HuH-7.5 (cell line): ENCODE measurements around the gene MEF2B.
"Not testable (repeated sequence)": the region's sequence is repeated elsewhere in the genome, so short reads cannot be mapped to it uniquely, and the experiment has no call there.

ENCODE experiments used
- DNase-seq: peaks from one replicate; pipeline ENCODE4 v3.0.0; 2011; ENCODE audit warnings: low spot score

Gene MEF2B

GRCh38 chr19:19126102-19126501 is 44.0 kb downstream of the MEF2B start:
- DNase-seq: no peak

DNA sequence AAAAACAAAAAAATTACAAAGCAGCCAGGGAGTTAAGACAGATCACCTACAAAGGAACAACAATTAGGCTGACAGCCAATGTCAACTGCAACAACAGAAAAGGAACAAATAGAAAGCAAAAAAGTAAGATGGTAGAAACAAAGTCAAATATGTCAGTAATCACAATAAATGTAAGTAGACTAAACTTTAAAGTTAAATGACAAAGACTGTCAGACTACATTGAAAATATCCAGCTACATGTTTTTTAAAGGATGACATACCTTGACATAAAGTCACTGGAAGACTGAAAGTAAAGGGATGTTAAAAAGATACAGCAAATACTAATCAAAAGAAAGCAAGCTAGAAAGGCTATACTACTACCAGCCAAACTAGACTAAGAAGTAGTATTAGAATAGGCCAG is 46.7 kb downstream of the MEF2B start:
- no peak for DNase-seq

- no peak for DNase-seq
These were observed 47.2 kb downstream of the MEF2B start for GRCh38 chr19:19122902-19123301.

GRCh38 chr19:19121371-19121770 is 48.7 kb downstream of the MEF2B start:
- DNase-seq: no peak

DNA sequence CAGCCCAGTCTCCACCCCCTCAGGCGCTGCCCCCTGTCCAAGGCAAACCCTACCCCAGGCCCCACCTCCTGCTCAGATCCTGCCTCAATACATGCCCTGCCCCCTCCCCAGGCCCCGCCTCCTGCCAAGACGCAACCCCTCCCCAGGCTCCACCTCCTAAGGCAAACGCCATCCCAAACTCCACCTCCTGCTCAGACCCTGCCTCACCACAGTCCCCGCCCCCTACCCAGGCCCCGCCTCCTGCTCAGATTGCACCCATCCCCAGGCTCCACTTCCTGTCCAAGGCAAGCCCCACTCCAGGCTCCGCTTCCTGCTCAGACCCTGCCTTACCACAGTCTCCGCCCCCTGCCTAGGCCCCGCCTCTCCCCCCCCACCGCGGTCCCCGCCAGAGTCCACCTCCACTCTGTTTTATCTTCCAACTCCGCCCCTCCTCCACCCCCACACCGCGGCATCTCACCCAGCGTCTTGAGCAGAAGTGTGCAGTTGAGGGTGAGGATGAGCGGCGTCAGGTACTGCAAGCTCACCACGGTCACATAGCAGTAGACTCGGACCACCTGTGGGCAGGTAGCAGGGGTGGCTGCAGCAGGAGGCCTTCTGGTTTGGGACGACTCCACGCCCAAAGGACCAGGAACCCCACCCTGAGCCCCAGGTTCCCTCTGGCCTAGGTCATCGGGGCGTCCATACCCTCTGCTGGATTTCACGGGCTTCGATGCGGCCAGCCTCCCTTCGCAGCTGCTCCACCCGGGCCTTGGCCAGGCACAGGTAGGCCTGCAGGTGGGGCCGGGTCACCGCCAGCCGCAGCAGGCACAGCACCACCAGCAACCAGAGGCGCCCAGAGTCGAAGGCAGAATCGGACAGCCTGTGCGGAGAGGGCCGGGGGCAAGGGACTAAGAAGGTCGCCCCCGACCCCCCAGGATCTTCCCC is 49.5 kb downstream of the MEF2B start:
- DNase-seq: no peak

DNA sequence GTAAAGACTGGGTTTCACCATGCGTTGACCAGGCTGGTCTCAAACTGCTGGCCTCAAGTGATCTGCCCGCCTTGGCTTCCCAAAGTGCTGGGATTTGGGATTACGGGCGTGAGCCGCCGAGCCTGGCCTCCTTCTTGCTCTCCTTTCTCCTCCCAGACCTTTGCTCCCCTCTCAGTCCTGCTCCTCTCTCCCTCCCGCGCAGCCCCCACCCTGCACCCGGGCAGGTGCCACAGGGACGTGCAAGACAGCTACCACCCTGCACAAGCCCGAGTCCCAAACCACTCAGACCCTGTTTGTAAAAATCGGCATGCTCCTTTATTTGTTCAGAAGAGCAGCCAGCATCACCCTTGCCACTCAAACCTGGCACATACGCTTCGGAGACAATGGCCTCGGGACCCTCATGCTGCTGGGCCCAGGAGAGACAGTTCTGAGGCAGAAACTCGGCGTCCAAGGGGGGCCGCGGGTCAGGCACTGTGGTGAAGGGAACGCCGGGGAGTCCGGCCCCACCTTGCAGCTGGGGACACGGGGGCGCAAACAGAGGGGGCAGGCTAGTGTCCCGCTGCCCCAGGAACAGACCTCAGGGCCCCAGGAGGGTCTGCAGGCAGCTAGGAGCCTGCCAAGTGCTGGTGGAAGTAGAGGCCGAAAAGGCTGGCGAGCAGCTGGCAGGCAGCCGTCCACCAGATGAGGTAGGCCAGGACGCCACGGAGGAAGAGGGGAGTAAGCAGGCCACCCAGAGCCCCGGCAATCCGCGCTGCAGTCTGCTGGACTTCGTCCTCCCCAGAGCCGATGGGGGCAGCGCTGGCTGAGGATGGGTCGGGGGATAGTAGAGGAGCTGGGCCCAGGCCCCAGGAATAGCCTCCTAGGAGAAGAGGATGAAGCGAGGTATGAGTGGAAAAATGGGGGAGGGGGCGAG is 50.5 kb downstream of the MEF2B start:
- DNase-seq: no peak

GRCh38 chr19:19115954-19116353 is 54.1 kb downstream of the MEF2B start:
- DNase-seq: peak; percentile 96

DNA sequence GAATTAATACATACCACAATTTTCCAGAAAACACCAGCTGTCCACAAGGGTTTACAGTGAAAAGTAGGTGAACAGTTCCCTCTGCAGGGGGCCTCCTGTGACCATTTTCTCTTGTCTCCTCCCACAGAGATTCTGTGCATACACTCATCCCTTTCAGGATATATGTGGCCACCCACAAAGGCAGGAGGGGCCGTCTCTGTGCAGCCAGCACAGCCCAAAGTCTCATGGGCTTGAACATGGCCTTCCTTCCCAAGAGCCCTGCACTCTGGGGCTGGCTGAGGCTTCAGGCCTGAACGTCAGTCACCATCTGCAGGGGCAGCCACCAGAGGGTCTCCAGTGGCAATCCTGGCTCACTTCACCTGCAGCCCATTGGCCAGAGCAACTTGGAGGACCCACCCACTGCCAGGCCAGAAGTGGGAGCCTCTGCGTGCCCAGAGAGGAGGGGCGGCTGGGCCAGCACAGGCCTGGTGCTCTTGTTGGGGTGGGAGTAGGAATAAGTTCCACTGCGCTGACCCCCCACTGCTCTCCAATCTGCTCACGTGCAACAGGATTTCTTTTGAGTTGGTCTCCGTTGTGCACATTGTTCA is 56.9 kb downstream of the MEF2B start:
- peak; percentile 66 for DNase-seq

GRCh38 chr19:19111967-19112580 is 58.0 kb downstream of the MEF2B start:
- no peak for DNase-seq

GRCh38 chr19:19111136-19111835 is 58.8 kb downstream of the MEF2B start:
- DNase-seq: no peak

DNA sequence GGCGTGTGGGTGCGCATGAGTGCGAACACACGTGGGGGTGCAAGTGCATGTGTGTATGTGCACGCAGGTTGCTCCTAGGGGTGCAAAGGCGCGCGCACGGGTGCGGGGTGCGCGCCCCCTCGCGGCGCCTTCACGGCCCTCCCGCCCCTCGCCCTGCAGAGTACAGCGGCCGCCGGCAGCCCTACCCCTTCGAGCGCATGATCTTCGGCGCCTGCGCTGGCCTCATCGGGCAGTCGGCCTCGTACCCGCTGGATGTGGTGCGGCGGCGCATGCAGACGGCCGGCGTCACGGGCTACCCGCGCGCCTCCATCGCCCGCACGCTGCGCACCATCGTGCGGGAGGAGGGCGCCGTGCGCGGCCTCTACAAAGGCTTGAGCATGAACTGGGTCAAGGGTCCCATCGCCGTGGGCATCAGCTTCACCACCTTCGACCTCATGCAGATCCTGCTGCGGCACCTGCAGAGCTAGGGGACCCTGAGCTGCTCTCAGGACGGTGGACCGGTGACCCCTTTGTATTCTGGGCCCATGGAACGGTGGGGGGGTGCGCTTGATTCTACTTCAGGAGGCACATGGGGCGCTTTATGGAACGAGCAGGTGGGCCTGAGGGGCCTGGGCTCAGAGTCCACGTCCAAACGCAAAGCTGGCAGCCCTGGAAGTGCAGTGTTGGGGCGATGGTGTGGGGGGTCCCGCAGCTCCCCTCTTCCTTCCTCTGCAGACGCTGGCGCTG is 59.5 kb downstream of the MEF2B start:
- no peak for DNase-seq

DNA sequence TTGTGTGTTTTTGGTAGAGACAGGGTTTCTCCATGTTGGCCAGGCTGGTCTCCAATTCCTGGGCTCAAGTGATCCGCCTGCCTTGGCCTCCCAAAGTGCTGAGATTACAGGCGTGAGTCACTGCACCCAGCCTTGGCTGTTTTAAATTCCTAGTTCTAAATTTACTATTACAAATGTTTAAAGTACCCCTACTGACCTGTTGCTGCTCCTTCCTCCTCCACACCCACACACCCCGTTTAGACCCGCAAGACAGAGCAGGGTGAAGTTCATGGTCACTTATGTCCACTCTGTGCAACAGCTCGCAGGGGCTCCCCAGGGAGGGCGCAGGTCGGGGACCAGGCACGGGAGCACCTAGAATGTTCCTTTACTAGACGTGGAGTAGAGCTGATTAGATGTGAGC is 60.5 kb downstream of the MEF2B start:
- no peak for DNase-seq

DNA sequence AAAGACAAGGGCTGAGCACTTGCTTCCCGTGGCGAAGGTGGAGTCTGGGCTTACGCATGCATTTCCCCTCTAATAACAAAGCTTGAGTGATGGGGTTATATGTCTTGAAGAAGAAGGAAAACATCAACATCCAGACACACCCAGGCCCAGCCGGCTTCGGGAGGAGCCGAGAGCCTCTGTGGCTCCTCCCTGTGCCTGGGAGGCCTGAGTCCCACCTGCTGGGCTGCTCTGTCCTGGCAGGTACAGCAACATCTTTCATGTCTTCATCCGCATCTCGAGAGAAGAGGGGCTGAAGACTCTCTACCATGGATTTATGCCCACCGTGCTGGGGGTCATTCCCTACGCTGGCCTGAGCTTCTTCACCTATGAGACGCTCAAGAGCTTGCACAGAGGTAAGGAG is 62.4 kb downstream of the MEF2B start:
- no peak for DNase-seq

- not testable (repeated sequence) for DNase-seq
These were observed 63.1 kb downstream of the MEF2B start for GRCh38 chr19:19106938-19107337.

GRCh38 chr19:19106056-19106551 is 64.0 kb downstream of the MEF2B start:
- DNase-seq: no peak

- DNase-seq: peak; percentile 77
These were observed 64.6 kb downstream of the MEF2B start for GRCh38 chr19:19105365-19106055.

- DNase-seq: no peak
These were observed 66.9 kb downstream of the MEF2B start for GRCh38 chr19:19103167-19103566.

DNA sequence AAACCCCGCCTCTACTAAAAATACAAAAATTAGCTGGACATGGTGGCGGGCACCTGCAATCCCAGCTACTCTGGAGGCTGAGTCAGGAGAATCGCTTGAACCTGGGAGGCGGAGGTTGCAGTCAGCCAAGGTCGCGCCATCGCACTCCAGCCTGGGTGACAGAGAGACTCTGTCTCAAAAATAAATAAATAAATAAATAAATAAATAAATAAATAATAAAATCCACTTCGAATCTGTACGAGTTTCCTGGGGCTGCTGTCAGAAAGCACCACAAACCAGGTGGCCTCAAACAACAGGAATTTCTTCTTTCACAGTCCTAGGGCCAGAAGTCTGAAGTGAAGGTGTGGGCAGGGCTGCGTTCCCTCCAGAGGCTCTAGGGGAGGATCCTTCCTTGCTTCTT is 67.5 kb downstream of the MEF2B start:
- not testable (repeated sequence) for DNase-seq

GRCh38 chr19:19101540-19101939 is 68.5 kb downstream of the MEF2B start:
- no peak for DNase-seq
